T-helper 1 cell treated with Interleukin-12 subunit alpha and Interleukin-12 subunit beta and Interleukin-4 antibody, amounts not matched to agents 30 ng/mL and 1 ng/mL, for 36 hours (primary cell): ENCODE measurements around the gene LY6G6C. TPM values are rescaled to one million over a fixed set of nuclear protein-coding genes. Genes with fewer than 3 reads are reported as not detected.
"Not testable (repeated sequence)": the region's sequence is repeated elsewhere in the genome, so short reads cannot be mapped to it uniquely, and the experiment has no call there.

ENCODE experiments used
- intact Hi-C: fragments of 100-400 bp; cut with micrococcal nuclease; formaldehyde crosslinking; loops from one replicate; pipeline ENCODE4 v1.15.1; 2024
- total RNA-seq: library from RNA; stranded (reverse); gene quantifications from 2 replicates; pipeline ENCODE4 v1.2.3, GENCODE V29; 2022

Gene LY6G6C
- total RNA-seq, 1 donor from 2014 or later, result not detected

DNA sequence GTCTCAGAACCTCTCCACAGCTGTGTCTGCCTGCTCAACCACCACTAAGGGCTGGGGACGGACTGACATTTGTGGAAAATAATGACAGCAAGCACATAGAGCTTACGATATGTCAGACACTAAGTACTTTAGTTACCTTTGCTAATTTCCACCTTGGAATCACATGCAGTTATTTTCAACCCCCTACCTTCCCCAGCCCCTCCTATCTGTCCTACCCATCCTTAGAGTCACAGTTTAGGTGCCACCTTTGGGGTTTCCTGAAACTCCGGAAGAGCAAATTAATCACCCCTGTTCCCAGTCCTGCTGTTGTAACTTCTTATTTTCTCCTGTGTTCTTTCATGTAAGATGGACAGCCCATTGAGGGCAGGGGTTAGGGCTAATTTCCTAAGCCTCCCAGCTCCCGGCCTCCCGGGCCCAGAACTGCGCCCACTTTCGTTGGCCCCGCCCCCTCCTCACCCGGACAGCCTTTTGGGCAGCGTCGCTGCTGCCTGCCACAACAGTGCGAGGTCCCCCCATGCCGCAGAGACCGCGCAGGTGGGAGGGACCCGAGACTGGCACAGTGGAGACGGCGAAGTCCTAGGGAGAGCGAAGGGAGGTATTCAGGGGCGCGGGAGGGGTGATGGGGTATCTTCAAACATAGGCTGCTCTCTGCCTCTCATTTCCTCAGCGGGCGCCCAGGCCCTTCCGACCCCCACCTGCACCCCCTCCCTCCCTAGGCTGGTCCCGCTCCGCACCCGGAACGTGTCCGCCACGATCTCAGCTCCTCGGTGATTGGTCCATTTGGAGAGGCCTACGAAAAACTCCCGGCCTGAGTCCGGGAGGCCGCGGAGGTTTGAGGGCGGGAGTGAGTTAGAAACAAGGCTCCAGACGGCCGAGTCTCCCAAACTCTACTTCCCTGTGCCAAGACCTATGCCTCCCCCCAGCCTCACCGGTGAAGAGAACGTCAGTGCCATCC, 6.4 kb upstream of the LY6G6C start:
- intact Hi-C loops, result no loop called here

GRCh38 chr6:31727034-31727716, 5.6 kb upstream of the LY6G6C start:
- intact Hi-C loops, result no loop called here

GRCh38 chr6:31725502-31726350, 4.2 kb upstream of the LY6G6C start:
- intact Hi-C loops, result no loop called here

DNA sequence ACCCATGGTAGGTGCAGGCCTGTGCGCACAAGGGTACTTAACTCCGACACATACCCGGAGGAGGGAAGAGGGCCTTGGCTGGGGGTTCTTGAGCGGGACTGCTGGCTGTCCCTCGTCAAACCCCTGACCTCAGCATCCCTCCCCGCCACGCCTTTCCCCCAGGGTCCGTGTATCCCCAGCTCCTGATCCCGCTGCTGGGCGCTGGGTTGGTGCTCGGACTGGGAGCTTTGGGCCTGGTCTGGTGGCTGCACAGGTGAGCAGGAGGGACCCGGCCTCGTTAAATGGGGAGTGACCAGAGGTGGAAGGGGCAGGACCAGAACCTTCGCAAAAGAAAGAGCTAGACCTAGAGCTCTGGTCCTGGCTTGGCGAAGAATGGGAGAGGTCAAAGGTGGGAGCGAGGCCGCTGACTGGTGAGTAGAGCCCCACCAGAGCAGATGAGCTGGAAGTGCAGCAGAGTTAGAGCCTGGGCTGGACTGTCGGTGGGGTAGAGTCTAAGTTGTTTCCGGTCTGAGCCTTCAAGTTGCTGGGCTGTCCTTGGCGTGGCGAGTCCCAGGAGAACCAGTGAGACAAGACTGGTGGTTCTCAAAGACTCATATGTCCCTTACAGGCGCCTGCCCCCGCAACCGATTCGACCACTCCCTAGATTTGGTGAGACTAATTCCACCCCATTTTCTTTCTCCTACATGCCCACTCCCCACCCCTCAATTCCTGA, 2.6 kb upstream of the LY6G6C start:
- intact Hi-C loops, result no loop called here

GRCh38 chr6:31723245-31723979, 1.9 kb upstream of the LY6G6C start, which contains the start of gene MPIG6B:
TSS of gene MPIG6B (plus strand) at chr6:31723373. CDS start at chr6:31723384, 11 bp downstream.
- intact Hi-C loops, result no loop called here

GRCh38 chr6:31722173-31722572, 627 bp upstream of the LY6G6C start:
- intact Hi-C loops, result no loop called here

DNA sequence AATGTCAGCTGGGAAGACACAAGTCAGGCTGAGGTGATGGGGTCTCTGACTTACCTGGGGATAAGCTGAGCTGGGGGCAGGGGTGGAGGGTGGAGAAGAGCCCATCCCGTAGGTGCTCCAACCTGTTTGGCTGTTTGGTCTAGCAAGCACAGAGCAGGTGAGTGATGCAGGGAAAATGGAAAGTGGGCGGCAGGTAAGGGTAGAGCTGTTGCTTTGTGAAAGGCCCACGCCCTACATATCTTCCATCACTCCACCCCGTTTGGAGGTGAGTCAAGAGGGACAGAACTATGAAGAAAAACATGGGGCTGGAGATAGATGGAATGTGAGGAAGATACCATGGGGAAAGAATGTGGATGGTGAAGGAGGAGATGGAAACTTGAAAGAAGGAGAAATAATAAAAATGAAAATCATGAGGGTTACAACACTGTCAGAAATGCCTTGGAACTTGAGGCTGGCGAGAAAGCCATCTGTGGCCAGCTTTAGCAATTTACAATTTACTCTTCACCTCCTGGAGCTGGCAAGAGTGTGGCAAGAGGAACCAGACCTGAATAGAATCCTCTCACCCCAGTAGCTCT, 1.3 kb downstream of the LY6G6C start:
- intact Hi-C loops, result no loop called here

GRCh38 chr6:31719001-31719400, 2.5 kb downstream of the LY6G6C start:
- intact Hi-C loops, result no loop called here

DNA sequence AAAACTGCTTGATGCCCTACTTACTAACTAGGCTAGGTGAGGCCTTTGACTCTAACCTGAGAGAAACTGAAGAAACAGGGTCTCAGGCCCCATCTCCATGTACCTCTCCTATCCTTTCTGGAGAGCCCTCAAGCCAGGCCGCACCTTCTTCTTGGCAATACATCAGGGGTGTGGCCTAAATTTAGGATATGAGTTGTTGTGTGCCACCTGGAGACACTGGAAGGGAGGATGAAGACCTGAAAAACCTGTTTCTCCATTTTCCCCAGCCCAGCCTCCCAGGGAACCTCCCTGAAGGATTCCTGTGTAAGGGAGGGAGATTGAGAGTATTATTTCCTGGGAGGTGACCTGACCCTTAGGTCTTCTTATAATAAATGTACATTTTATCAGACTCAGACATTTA, 3.3 kb downstream of the LY6G6C start:
- intact Hi-C loops, result no loop called here

DNA sequence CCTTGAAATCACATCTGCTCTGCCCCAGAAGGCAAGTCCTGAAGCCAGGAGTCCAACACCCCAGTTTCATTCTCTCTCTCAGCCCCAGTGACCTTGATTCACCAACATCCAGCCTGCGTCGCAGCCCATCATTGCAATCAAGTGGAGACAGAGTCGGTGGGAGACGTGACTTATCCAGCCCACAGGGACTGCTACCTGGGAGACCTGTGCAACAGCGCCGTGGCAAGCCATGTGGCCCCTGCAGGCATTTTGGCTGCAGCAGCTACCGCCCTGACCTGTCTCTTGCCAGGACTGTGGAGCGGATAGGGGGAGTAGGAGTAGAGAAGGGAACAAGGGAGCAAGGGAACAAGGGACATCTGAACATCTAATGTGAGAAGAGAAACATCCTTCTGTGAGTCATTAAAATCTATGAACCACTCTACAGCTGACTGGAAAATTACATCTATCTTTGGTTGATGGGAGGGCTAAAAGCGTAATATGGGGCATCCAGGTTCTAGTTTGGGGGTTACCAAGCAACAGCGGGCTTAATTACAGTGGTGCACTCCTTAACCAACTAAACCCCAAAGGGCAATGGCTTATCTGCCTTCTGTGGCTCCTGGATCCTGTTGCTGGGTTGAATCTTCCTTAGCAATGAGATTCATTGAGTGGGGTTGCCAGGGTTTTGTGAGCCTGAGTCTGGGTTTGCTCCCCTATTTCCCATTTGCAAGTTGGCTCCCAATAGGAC, 3.9 kb downstream of the LY6G6C start:
- intact Hi-C loops, result no loop called here

- intact Hi-C loops, result no loop called here
These were observed 6.3 kb downstream of the LY6G6C start, which contains the start of gene LY6G6D for GRCh38 chr6:31715022-31715958. TSS of gene LY6G6D (plus strand) at chr6:31715348. CDS start at chr6:31715356, 8 bp downstream.

DNA sequence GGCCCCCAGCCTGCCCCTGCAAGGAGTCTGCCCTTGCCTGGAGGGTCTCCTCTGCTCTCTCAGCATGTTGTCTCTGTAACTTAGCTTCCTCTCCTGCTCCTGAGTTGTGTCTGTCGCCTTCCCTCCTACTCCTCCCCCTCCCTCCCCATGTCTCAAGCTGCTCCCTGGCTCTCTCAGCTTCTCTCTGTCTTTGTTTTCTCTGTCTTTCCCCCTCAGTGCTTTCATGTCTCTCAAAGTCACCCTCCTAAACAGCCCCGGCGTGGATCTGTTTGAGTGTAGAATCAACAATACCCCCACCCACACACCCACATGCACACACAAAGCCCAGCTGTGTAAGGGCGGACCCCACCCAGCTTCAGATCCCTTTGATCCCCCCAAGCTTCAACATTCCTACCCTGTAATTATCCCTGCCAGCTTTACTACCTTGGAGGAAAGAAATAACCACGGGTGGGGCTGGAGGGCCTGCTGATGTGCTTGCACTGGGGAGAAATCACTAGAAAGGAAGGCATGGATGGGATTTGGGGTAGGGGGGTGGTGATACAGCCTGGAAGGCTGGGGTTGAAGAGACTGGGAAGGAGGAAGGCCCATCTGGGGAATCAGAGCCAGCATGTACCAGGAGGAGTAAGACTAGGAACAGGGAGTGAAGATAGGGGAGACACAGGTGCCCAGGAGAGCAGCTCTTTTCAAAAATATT, 7.4 kb downstream of the LY6G6C start:
- intact Hi-C loops, result no loop called here

DNA sequence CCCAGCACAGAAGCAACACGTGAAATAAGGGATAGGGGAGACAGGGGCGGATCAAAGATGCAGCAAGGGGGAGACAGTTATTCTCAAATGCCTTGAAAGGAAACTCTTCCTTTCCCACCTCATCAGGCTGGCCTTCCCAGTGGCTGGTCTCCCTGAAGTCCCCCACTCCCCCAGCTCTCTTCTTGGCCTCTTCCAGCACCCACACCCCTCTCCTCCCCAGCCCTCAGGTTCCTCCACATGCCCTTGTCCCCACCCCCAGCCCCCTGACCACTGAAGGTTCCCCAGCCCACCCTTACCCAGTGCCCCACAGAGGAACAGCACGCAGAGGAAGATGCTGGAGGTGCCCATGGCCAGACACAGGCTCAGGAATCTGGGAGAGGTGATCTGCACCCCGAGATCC, 8.1 kb downstream of the LY6G6C start:
- intact Hi-C loops, result no loop called here

GRCh38 chr6:31712296-31712695, 9.2 kb downstream of the LY6G6C start:
- intact Hi-C loops, result no loop called here

GRCh38 chr6:31711233-31711632, 10.3 kb downstream of the LY6G6C start:
- intact Hi-C loops, result no loop called here

DNA sequence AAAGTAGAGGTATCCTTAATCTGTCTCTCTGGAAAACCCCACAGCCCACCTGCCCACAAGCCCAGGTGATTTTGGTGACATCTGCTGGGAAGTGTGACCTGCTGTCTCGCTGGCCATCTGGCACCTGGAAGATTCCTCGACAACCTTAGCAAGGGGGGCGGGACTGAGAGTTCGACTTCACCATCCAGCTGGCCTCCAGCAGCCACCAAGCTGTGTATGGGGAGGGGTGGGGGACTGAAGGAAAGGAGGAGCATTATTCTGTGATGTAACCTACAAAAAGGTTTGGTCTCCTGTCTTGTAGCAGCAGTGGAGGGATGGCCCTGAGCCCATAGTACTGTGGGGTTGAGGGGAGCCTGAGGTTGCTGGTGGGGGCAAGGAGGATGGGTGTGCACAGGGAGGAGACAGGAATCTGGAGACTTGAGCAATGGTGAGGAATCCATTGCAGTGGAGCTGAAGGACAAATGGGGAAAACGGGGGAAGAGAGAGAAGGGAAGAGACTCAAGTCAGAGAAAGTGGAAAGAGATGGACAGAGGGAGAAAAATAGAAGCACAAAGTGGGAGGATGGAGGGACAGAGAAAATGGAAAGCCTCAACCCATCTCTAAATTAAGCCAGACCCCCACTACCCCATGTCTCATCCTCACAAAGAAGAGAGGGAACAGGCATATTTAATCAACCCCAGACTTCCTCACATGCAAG, 10.9 kb downstream of the LY6G6C start:
- intact Hi-C loops, result no loop called here

DNA sequence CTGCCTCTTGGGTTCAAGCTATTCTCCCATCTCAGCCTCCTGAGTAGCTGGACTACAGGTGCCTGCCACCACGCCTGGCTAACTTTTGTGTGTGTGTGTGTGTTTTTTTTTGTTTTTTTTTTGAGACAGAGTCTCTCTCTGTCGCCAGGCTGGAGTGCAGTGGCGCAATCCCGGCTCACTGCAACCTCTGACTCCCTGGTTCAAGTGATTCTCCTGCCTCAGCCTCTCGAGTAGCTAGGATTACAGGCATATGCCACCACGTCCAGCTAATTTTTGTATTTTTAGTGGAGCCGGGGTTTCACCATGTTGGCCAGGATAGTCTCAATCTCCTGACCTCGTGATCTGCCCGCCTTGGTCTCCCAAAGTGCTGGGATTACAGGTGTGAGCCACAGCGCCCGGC, 12.4 kb downstream of the LY6G6C start:
- intact Hi-C loops, result not testable (repeated sequence)
